HEK293T (cell line): ENCODE data around the gene PRPF6.

Experiments used
- CTBP1 ChIP-seq: fragments of 450-650 bp; IDR thresholded peaks from 2 replicates; pipeline ENCODE4 v1.6.1; 2016; ENCODE audit warnings: borderline replicate concordance
- ELF4 ChIP-seq: fragments of 450-650 bp; IDR thresholded peaks from 2 replicates; pipeline ENCODE4 v1.6.1; 2017; ENCODE audit warnings: antibody characterized with exemption
- FOXA1 ChIP-seq: fragments of 450-650 bp; IDR thresholded peaks from 2 replicates; pipeline ENCODE4 v1.6.1; 2016; ENCODE audit warnings: mild to moderate bottlenecking
- FOXK2 ChIP-seq: fragments of 450-650 bp; IDR thresholded peaks from 2 replicates; pipeline ENCODE4 v1.6.1; 2016; ENCODE audit warnings: mild to moderate bottlenecking
- FOXM1 ChIP-seq: fragments of 450-650 bp; IDR thresholded peaks from 2 replicates; pipeline ENCODE4 v1.6.1; 2017; ENCODE audit warnings: mild to moderate bottlenecking, borderline replicate concordance
- HDGF ChIP-seq: fragments of 450-650 bp; IDR thresholded peaks from 2 replicates; pipeline ENCODE4 v1.6.1; 2017; ENCODE audit warnings: antibody characterized with exemption, borderline replicate concordance
- NFRKB ChIP-seq: fragments of 450-650 bp; IDR thresholded peaks from 2 replicates; pipeline ENCODE4 v1.6.1; 2016; ENCODE audit warnings: mild to moderate bottlenecking, moderate library complexity
- SP1 ChIP-seq: fragments of 450-650 bp; IDR thresholded peaks from 2 replicates; pipeline ENCODE4 v1.6.1; 2017
- SUZ12 ChIP-seq: fragments of 450-650 bp; IDR thresholded peaks from 2 replicates; pipeline ENCODE4 v1.6.1; 2016; ENCODE audit warnings: mild to moderate bottlenecking

DNA sequence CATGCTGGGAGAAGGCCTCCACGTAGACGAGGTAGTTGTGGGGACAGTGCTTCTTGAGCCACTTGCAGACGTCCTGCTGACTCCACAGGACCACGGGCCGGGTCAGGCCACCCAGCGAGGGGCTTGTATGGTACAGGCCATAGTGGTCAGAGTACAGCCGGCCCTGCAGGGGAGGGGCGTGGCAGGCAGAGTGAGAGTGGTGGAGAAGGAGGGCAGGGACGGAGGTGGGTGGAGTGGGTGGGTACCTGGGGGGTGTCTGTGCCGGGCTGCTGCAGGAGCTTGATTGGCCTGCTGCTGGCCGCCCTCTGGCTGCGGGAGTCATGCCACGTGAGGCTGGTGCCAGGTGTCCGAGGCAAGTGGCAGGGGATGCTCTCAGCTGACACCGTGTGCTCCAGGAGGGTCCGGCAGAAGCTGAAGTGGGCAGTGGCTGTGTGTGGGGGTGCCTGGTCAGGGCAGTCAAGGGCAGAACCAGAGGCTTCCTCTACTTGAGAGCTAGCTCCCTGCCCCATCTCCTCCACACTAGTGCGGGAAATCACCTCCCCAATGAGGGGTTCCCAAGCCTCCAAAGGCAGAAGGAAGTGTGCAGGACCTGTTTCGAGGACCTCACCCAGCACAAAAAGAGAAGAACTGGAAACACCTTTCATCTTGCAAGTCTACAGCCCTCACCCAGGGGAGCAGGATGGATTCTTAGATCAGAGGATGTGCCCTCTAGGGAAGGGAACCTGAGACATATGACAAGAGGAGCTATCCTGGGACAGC is 3.8 kb upstream of the PRPF6 start:
- TF ChIP-seq CTBP1 (no peak), FOXK2 (no peak), FOXA1 (no peak), SP1 (no peak), NFRKB (no peak), ELF4 (no peak), SUZ12 (no peak), HDGF (no peak), FOXM1 (no peak)
